OCI-LY3 (cell line): Measurements from ENCODE around the gene BCAR1.

Experiments
- H2AFZ ChIP-seq: fragments of 200-600, 300-600 bp; shearing (Covaris generic); 2 replicates; pipeline ENCODE4 v1.6.0; 2014; ENCODE audit warnings: antibody characterized with exemption, low read depth, low read length
- H3K27ac ChIP-seq: fragments of 200-600, 300-600 bp; sonication (generic); 2 replicates; pipeline ENCODE4 v1.5.1; 2014; ENCODE audit warnings: mild to moderate bottlenecking, low read length, moderate library complexity, mixed read lengths
- H3K27me3 ChIP-seq: fragments of 200-600, 300-600 bp; sonication (generic); 2 replicates; pipeline ENCODE4 v1.6.1; 2014; ENCODE audit warnings: low read depth, low read length, mixed read lengths
- H3K36me3 ChIP-seq: fragments of 200-600, 300-600 bp; sonication (generic); replicated peaks from 2 replicates; pipeline ENCODE3; 2014; ENCODE audit warnings: low read depth, low read length, mixed read lengths
- H3K4me1 ChIP-seq: fragments of 300-600, 200-600 bp; sonication (generic); 2 replicates; pipeline ENCODE4 v1.6.1; 2014; ENCODE audit warnings: low read length, mixed read lengths
- H3K4me2 ChIP-seq: fragments of 200-600, 300-600 bp; sonication (generic); 2 replicates; pipeline ENCODE4 v1.6.1; 2014; ENCODE audit warnings: low read length, mixed read lengths
- H3K4me3 ChIP-seq: fragments of 300-600, 200-600 bp; sonication (generic); 2 replicates; pipeline ENCODE4 v1.5.1; 2014; ENCODE audit warnings: antibody characterized with exemption, mild to moderate bottlenecking, low read length, moderate library complexity
- H3K79me2 ChIP-seq: fragments of 300-600, 200-600 bp; shearing (Covaris generic); 2 replicates; pipeline ENCODE4 v1.6.1; 2014; ENCODE audit warnings: mild to moderate bottlenecking, low read length, mixed read lengths
- H3K9ac ChIP-seq: fragments of 300-600, 200-600 bp; shearing (Covaris generic); 2 replicates; pipeline ENCODE4 v1.6.0; 2014; ENCODE audit warnings: mild to moderate bottlenecking, low read length, moderate library complexity
- H3K9me3 ChIP-seq: fragments of 200-600, 300-600 bp; shearing (Covaris generic); 2 replicates; pipeline ENCODE4 v1.6.1; 2014; ENCODE audit warnings: low read length, mixed read lengths; ENCODE audit not compliant: insufficient read depth
- H4K20me1 ChIP-seq: fragments of 200-600, 300-600 bp; sonication (generic); 2 replicates; pipeline ENCODE4 v1.6.1; 2016; ENCODE audit warnings: low read length, mixed read lengths; ENCODE audit not compliant: insufficient read depth
- EZH2phosphoT487 ChIP-seq: fragments of 200-600 bp; shearing (Covaris generic); IDR thresholded peaks from 2 replicates; pipeline ENCODE4 v1.6.1; 2018; ENCODE audit warnings: antibody characterized with exemption, mixed run types, low read depth
- TF ChIP-seq, protein P1 (sequence below): fragments of 200-600, 300-600 bp; sonication (generic); IDR thresholded peaks from 2 replicates; pipeline ENCODE4 v1.5.1; 2014; ENCODE audit warnings: antibody characterized with exemption, low read length, low read depth

BCAR1 gene

GRCh38 chr16:75293772-75294171 lies 42.3 kb upstream of the BCAR1 start:
- H3K27ac ChIP-seq = no peak overlapping the region
- no peak overlapping the region for H2AFZ ChIP-seq
- no peaks in the 10 kb centered on the region for H3K27me3 ChIP-seq
- no peaks in the 10 kb centered on the region for H3K4me1 ChIP-seq
- H3K4me3 ChIP-seq = no peak overlapping the region
- no peak for TF ChIP-seq EZH2phosphoT487
- TF ChIP-seq, protein P1, sequence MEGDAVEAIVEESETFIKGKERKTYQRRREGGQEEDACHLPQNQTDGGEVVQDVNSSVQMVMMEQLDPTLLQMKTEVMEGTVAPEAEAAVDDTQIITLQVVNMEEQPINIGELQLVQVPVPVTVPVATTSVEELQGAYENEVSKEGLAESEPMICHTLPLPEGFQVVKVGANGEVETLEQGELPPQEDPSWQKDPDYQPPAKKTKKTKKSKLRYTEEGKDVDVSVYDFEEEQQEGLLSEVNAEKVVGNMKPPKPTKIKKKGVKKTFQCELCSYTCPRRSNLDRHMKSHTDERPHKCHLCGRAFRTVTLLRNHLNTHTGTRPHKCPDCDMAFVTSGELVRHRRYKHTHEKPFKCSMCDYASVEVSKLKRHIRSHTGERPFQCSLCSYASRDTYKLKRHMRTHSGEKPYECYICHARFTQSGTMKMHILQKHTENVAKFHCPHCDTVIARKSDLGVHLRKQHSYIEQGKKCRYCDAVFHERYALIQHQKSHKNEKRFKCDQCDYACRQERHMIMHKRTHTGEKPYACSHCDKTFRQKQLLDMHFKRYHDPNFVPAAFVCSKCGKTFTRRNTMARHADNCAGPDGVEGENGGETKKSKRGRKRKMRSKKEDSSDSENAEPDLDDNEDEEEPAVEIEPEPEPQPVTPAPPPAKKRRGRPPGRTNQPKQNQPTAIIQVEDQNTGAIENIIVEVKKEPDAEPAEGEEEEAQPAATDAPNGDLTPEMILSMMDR = no peak
- peaks cover 4% of the 10 kb centered on the region for H4K20me1 ChIP-seq
- H3K4me2 ChIP-seq = no peak overlapping the region
- H3K9me3 ChIP-seq = no peaks in the 10 kb centered on the region
- H3K79me2 ChIP-seq = no peaks in the 10 kb centered on the region
- no peak overlapping the region for H3K9ac ChIP-seq
- H3K36me3 ChIP-seq = peaks cover 17% of the 10 kb centered on the region

DNA sequence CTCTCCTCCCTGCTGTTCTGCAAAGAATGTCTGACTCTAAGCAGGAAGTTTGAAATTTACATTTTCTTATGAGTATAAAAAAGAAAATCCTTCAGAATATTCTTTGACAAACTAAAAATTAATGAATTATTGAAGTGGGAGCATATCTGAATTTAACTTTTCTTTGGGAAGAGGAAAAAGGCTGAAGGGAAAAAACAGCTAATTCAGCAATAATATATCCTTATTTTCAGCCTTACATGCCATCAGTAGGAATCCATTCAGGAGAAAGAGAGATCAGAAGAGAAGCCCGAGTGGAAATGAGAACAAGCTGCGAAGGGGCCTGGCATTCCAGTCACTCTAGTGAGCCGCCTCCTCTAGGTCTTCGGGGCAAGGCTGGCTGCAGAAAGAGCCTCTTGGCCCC lies 41.7 kb upstream of the BCAR1 start:
- no peak overlapping the region for H3K4me2 ChIP-seq
- no peaks in the 10 kb centered on the region for H3K79me2 ChIP-seq
- peaks cover 17% of the 10 kb centered on the region for H3K36me3 ChIP-seq
- H3K9me3 ChIP-seq = no peaks in the 10 kb centered on the region
- no peaks in the 10 kb centered on the region for H3K27me3 ChIP-seq
- no peak overlapping the region for H3K27ac ChIP-seq
- no peak overlapping the region for H3K9ac ChIP-seq
- TF ChIP-seq, protein P1 = no peak
- TF ChIP-seq EZH2phosphoT487 = no peak
- H4K20me1 ChIP-seq = peaks cover 4% of the 10 kb centered on the region
- H2AFZ ChIP-seq = no peak overlapping the region
- no peak overlapping the region for H3K4me3 ChIP-seq
- no peaks in the 10 kb centered on the region for H3K4me1 ChIP-seq

DNA sequence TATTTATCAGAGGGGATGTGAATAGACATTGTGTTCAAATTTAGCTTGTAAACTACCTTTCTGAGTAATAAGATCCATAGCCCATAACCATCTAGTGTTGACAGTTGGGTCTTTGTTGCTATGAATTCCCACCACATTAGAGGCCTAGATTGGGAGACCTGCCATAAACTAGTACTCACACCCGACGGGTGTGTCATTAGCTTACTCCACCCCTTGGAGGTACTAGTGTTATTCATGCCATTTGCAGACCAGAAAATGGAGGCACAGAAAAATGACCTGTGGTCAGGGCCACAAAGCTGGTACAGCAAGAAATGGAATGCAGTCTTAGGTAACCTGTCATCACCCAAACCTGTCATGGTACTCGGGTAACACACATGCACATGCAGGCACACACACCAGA lies 41.3 kb upstream of the BCAR1 start:
- Histone ChIP-seq H3K4me1 (no peaks in the 10 kb centered on the region), H3K27ac (no peak overlapping the region), H3K36me3 (peaks cover 17% of the 10 kb centered on the region), H3K9ac (no peak overlapping the region), H2AFZ (no peak overlapping the region), H4K20me1 (peaks cover 4% of the 10 kb centered on the region; the same call in 1 of the 2 replicates), H3K79me2 (no peaks in the 10 kb centered on the region), H3K4me3 (no peak overlapping the region), H3K4me2 (no peak overlapping the region), H3K27me3 (no peaks in the 10 kb centered on the region), H3K9me3 (no peaks in the 10 kb centered on the region)
- no peak for TF ChIP-seq EZH2phosphoT487
- TF ChIP-seq, protein P1 = no peak

DNA sequence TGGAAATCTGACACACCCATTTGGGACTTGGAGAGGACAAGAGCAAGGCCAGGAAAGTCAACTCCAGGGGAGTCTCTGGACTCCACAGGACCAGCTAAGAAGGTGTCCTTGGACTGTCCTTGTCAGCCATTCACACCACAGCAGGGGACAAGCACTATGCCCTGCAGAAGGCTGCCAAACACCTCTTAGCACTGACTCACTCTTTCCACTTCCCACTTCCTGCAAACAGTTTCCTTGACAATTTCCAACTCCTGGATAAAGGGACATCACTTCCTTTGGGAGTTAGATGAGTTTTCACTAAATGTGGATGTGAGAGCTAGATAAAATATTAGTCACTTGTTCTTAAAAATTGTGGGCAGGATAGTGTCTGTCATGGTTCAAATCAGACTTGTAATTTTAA lies 37.8 kb upstream of the BCAR1 start:
- H3K9me3 ChIP-seq = no peaks in the 10 kb centered on the region
- no peak overlapping the region for H3K27ac ChIP-seq
- no peak overlapping the region for H2AFZ ChIP-seq
- H3K9ac ChIP-seq = no peak overlapping the region
- peaks cover 4% of the 10 kb centered on the region; the same call in 1 of the 2 replicates for H4K20me1 ChIP-seq
- no peak overlapping the region for H3K4me2 ChIP-seq
- no peaks in the 10 kb centered on the region for H3K79me2 ChIP-seq
- peaks cover 22% of the 10 kb centered on the region for H3K36me3 ChIP-seq
- TF ChIP-seq, protein P1 = no peak
- TF ChIP-seq EZH2phosphoT487 = no peak
- no peaks in the 10 kb centered on the region for H3K27me3 ChIP-seq
- H3K4me1 ChIP-seq = no peaks in the 10 kb centered on the region
- H3K4me3 ChIP-seq = no peak overlapping the region
